ENCODE measurements around the gene CLSTN2. TPM values are rescaled to one million over a fixed set of nuclear protein-coding genes. Genes with fewer than 3 reads are reported as not detected.

Gene CLSTN2
- total RNA-seq, 2 donors from 2014 or later: 3.5 to 60.3 TPM

DNA sequence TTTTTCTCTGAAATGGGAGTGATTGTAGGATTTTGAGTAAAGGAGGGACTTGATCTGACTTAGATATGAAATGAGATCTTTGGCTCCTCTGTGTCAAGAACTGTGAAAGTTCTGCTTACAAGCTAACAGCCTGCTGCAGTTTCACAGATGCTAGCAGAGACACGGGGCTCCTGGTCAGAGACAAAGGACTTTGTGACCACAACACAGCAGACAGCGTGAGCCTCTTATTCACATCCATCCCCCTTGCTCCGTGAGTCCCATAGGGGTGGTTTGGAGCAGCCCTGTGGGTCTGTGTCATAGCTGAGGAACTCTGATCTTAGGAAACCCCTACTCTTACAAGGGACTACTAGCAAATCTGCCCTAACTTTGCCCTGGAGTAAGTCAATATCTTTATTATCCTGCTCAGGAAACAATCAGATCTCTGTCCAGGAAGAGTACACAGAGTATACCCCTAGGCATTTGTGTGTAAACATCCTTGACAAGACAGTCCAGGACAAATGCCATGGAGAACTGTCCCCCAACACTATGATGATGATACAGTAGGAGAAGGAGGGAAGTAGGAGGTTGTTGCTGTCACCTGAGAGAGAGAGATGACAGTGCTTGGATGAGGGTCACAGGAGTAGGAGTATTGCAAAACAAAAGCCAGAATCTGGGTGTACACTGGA is 80.0 kb downstream of the CLSTN2 start:
- no peak for DNase-seq (ENCODE audit: low spot score)
- WGBS: 65% methylated on average over 3 of the region's 3 CpGs
- Histone ChIP-seq H3K27ac (no peak overlapping the region), H3K4me3 (no peak overlapping the region), H3K9me3 (no peaks in the 10 kb centered on the region), H3K4me1 (replicated peaks) (peaks cover 15% of the 10 kb centered on the region), H3K36me3 (no peaks in the 10 kb centered on the region), H3K27me3 (replicated peaks; ENCODE audit: insufficient read depth) (no peaks in the 10 kb centered on the region)
- intact Hi-C loops (cut with DNase I): no loop called here
- TF ChIP-seq, protein P1, sequence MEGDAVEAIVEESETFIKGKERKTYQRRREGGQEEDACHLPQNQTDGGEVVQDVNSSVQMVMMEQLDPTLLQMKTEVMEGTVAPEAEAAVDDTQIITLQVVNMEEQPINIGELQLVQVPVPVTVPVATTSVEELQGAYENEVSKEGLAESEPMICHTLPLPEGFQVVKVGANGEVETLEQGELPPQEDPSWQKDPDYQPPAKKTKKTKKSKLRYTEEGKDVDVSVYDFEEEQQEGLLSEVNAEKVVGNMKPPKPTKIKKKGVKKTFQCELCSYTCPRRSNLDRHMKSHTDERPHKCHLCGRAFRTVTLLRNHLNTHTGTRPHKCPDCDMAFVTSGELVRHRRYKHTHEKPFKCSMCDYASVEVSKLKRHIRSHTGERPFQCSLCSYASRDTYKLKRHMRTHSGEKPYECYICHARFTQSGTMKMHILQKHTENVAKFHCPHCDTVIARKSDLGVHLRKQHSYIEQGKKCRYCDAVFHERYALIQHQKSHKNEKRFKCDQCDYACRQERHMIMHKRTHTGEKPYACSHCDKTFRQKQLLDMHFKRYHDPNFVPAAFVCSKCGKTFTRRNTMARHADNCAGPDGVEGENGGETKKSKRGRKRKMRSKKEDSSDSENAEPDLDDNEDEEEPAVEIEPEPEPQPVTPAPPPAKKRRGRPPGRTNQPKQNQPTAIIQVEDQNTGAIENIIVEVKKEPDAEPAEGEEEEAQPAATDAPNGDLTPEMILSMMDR (IDR thresholded peaks at IDR 0.05): no peak
- no peak for TF ChIP-seq POLR2A (IDR thresholded peaks at IDR 0.05)
- peak; percentile 31 for TF ChIP-seq POLR2AphosphoS5 (IDR thresholded peaks at IDR 0.05)

DNA sequence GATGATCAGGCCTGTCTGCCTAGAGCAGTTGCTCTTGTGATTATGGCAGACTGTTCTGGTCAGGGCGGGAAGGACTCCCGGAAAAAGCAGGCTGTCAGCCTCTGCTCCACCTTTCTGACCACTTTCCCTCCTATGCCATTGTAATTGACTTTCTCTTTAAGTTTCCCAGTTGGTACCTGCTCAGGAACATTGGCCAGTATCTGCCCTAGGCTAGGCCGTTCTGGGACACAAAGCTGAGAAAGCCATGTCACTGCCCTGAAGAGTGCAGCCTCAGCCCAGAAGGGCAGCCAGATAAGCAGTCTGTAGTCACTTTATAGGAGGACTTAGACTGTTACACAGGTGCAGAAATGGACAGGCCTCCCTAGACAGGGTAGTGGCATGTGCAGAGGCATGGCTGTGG is 80.8 kb downstream of the CLSTN2 start:
- WGBS: 89% methylated on average over 3 of the region's 3 CpGs
- Histone ChIP-seq H3K27ac (no peak overlapping the region), H3K4me1 (replicated peaks) (peaks cover 15% of the 10 kb centered on the region), H3K9me3 (no peaks in the 10 kb centered on the region), H3K4me3 (no peak overlapping the region), H3K36me3 (no peaks in the 10 kb centered on the region), H3K27me3 (replicated peaks; ENCODE audit: insufficient read depth) (no peaks in the 10 kb centered on the region)
- no peak for DNase-seq (ENCODE audit: low spot score)
- intact Hi-C loops (cut with DNase I): no loop called here
- TF ChIP-seq POLR2A (IDR thresholded peaks at IDR 0.05) (no peak), POLR2AphosphoS5 (IDR thresholded peaks at IDR 0.05) (no peak)
- TF ChIP-seq, protein P1 (IDR thresholded peaks at IDR 0.05): no peak

GRCh38 chr3:140018556-140018955 is 83.6 kb downstream of the CLSTN2 start:
- Histone ChIP-seq H3K4me3 (no peak overlapping the region), H3K27ac (no peak overlapping the region), H3K4me1 (replicated peaks) (peaks cover 15% of the 10 kb centered on the region), H3K9me3 (no peaks in the 10 kb centered on the region), H3K36me3 (no peaks in the 10 kb centered on the region), H3K27me3 (replicated peaks; ENCODE audit: insufficient read depth) (no peaks in the 10 kb centered on the region)
- TF ChIP-seq POLR2AphosphoS5 (IDR thresholded peaks at IDR 0.05) (no peak), POLR2A (IDR thresholded peaks at IDR 0.05) (no peak)
- TF ChIP-seq, protein P1 (IDR thresholded peaks at IDR 0.05): no peak
- 38% methylated on average over 2 of the region's 2 CpGs for WGBS
- no peak for DNase-seq (ENCODE audit: low spot score)
- intact Hi-C loops (cut with DNase I): no loop called here

GRCh38 chr3:140019946-140020345 is 85.0 kb downstream of the CLSTN2 start:
- WGBS: 89% methylated on average over 2 of the region's 2 CpGs
- peaks cover 15% of the 10 kb centered on the region for H3K4me1 ChIP-seq (replicated peaks)
- H3K4me3 ChIP-seq: no peak overlapping the region
- no peaks in the 10 kb centered on the region for H3K9me3 ChIP-seq
- DNase-seq (ENCODE audit: low spot score): no peak
- H3K27ac ChIP-seq: no peak overlapping the region
- no peaks in the 10 kb centered on the region for H3K27me3 ChIP-seq (replicated peaks; ENCODE audit: insufficient read depth)
- intact Hi-C loops (cut with DNase I): no loop called here
- TF ChIP-seq POLR2AphosphoS5 (IDR thresholded peaks at IDR 0.05) (no peak), POLR2A (IDR thresholded peaks at IDR 0.05) (no peak)
- TF ChIP-seq, protein P1 (IDR thresholded peaks at IDR 0.05): no peak
- H3K36me3 ChIP-seq: no peaks in the 10 kb centered on the region

- Histone ChIP-seq H3K4me3 (no peak overlapping the region), H3K36me3 (no peaks in the 10 kb centered on the region), H3K9me3 (no peaks in the 10 kb centered on the region), H3K4me1 (replicated peaks) (peaks cover 10% of the 10 kb centered on the region), H3K27ac (no peak overlapping the region), H3K27me3 (replicated peaks; ENCODE audit: insufficient read depth) (no peaks in the 10 kb centered on the region)
- 50% methylated on average over 7 of the region's 7 CpGs for WGBS
- no peak for DNase-seq (ENCODE audit: low spot score)
- intact Hi-C loops (cut with DNase I): no loop called here
- TF ChIP-seq, protein P1 (IDR thresholded peaks at IDR 0.05): no peak
- no peak for TF ChIP-seq POLR2AphosphoS5 (IDR thresholded peaks at IDR 0.05)
- TF ChIP-seq POLR2A (IDR thresholded peaks at IDR 0.05): no peak
Measured at GRCh38 chr3:140020541-140020940, 85.6 kb downstream of the CLSTN2 start.

Data from prostate gland (tissue), 2 donors.